Right atrium auricular region (tissue), 2 donors: ENCODE measurements around the gene PPP1R13B. TPM values are rescaled to one million over a fixed set of nuclear protein-coding genes. Genes with fewer than 3 reads are reported as not detected.

Experiments
- DNase-seq: peaks from one replicate; pipeline ENCODE4 v3.0.0-alpha.2; 2019; ENCODE audit warnings: low spot score
- H3K27ac ChIP-seq, 2 donors: fragments of 200-600 bp; sonication (generic); 1 replicate in 1 of 2; 2 replicates in 1 of 2; pipeline ENCODE4 v1.5.1; 2016 to 2019
- H3K27me3 ChIP-seq, 2 donors: fragments of 200-600 bp; sonication (generic); one replicate each; pipeline versions ENCODE4 v1.5.1 to v1.6.0; 2017 to 2019
- H3K36me3 ChIP-seq: fragments of 200-600 bp; sonication (generic); one replicate; pipeline ENCODE4 v1.5.1; 2016
- H3K4me1 ChIP-seq, 2 donors: fragments of 200-600 bp; sonication (generic); one replicate each; pipeline versions ENCODE4 v1.5.1 to v1.6.0; 2017 to 2019
- H3K4me3 ChIP-seq, 2 donors: fragments of 200-600 bp; sonication (generic); 1 replicate in 1 of 2; 2 replicates in 1 of 2; pipeline ENCODE4 v1.5.1; 2017 to 2019; ENCODE audit warnings: mild to moderate bottlenecking in 1 of 2, moderate library complexity in 1 of 2
- H3K9me3 ChIP-seq, 2 donors: fragments of 200-600 bp; sonication (generic); one replicate each; pipeline ENCODE4 v1.5.1; 2019
- total RNA-seq, 2 donors: library from RNA; depleted of rRNA; stranded (reverse); fragments of >200 nt; gene quantifications; one replicate each; pipeline ENCODE4 v1.1.0, GENCODE V29; 2016
- TF ChIP-seq, protein P1 (sequence below), 2 donors: fragments of 200-600 bp; sonication (generic); IDR thresholded peaks; one replicate each; pipeline ENCODE4 v1.5.1; 2019; ENCODE audit warnings: antibody characterized with exemption in 2 of 2

The PPP1R13B gene
- total RNA-seq, 2 donors from 2014 or later, result 45.7 to 47.8 TPM

DNA sequence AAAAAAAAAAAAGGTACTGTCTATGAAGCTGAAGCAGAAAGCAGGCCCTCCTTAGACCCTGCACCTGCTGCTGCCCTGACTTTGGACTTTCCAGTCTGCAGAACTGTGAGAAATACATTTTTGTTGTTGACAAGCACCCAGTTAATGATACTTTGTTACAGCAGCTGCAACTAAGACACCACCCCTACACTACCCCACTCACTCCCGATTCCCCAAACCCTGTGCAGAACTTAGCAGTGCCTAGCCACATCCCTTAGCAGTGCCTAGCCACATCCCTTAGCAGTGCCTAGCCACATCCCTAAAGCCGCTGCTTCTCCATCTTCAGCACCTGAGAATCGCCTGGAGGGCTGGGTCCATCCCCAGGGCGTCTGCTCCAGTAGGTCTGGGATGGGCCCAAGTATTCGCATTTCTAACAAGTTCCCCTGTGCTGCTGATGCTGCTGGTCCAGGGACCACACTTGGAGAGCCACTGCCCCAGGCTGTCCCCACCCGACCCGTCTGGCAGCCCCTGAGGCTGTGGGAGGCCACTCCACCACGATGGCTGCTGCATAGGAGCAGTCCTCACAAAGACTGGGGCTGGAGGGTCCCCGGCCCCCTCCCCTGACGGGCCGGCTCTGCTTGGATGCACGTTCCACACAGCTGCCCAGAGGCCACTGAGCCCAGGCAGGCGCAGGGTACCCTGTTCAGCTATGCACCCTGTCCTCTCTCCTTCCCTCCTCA lies 10.8 kb upstream of the PPP1R13B start:
- no peaks in the 10 kb centered on the region for H3K27me3 ChIP-seq
- H3K4me3 ChIP-seq, result no peak overlapping the region
- TF ChIP-seq, protein P1, sequence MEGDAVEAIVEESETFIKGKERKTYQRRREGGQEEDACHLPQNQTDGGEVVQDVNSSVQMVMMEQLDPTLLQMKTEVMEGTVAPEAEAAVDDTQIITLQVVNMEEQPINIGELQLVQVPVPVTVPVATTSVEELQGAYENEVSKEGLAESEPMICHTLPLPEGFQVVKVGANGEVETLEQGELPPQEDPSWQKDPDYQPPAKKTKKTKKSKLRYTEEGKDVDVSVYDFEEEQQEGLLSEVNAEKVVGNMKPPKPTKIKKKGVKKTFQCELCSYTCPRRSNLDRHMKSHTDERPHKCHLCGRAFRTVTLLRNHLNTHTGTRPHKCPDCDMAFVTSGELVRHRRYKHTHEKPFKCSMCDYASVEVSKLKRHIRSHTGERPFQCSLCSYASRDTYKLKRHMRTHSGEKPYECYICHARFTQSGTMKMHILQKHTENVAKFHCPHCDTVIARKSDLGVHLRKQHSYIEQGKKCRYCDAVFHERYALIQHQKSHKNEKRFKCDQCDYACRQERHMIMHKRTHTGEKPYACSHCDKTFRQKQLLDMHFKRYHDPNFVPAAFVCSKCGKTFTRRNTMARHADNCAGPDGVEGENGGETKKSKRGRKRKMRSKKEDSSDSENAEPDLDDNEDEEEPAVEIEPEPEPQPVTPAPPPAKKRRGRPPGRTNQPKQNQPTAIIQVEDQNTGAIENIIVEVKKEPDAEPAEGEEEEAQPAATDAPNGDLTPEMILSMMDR (IDR thresholded peaks at IDR 0.05), result no peak
- H3K36me3 ChIP-seq, result no peaks in the 10 kb centered on the region
- H3K27ac ChIP-seq, result no peak overlapping the region
- H3K4me1 ChIP-seq, result peaks cover 0 to 42% of the 10 kb centered on the region in 2 donors
- no peak for DNase-seq
- H3K9me3 ChIP-seq, result no peaks in the 10 kb centered on the region

DNA sequence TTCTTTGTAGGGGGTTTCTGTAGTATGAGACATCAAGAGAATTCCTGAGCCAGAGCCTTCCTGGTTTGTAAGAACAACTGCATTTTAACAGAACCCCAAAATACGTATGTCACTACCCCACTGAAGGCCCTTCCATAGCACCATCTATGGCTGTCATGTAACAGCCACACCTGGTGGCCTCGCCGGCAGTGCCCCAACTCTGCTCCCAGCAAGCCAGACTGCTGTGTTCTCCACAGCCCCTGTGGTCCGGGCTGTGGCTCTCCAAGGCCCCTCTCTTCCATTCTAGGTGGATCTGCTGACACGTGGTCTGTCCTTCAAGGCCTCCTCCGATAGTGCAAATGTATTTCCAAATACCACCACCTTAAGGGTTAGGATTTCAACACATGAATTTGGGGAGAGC lies 9.9 kb upstream of the PPP1R13B start:
- no peak overlapping the region for H3K27ac ChIP-seq
- no peaks in the 10 kb centered on the region for H3K27me3 ChIP-seq
- no peak overlapping the region for H3K4me3 ChIP-seq
- H3K36me3 ChIP-seq, result no peaks in the 10 kb centered on the region
- DNase-seq, result no peak
- H3K4me1 ChIP-seq, result peaks cover 0 to 42% of the 10 kb centered on the region in 2 donors
- TF ChIP-seq, protein P1 (IDR thresholded peaks at IDR 0.05), result no peak
- H3K9me3 ChIP-seq, result no peaks in the 10 kb centered on the region

DNA sequence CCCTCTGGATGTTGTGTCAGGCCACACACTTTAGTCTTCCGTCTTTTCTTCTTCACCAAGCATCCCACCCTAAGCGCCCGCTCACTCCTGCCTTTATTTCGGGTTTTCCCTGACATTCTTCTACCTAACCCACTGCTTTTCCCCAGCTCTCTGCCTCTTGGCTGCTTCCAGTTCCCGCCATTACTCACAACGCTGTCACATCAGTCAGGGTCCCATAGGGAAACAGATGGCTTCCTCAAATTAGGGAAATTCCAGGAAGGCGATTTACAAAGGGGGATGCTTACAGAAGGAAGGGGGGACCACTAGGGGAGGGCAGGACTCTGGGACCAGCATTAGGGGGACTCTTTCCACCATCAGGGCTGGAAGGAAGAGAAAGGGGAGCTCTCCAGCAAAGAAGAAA lies 9.2 kb upstream of the PPP1R13B start:
- H3K36me3 ChIP-seq, result no peaks in the 10 kb centered on the region
- TF ChIP-seq, protein P1 (IDR thresholded peaks at IDR 0.05), result no peak
- H3K27me3 ChIP-seq, result no peaks in the 10 kb centered on the region
- no peak overlapping the region for H3K4me3 ChIP-seq
- peaks cover 0 to 37% of the 10 kb centered on the region in 2 donors for H3K4me1 ChIP-seq
- H3K9me3 ChIP-seq, result no peaks in the 10 kb centered on the region
- H3K27ac ChIP-seq, result no peak overlapping the region
- DNase-seq, result no peak

DNA sequence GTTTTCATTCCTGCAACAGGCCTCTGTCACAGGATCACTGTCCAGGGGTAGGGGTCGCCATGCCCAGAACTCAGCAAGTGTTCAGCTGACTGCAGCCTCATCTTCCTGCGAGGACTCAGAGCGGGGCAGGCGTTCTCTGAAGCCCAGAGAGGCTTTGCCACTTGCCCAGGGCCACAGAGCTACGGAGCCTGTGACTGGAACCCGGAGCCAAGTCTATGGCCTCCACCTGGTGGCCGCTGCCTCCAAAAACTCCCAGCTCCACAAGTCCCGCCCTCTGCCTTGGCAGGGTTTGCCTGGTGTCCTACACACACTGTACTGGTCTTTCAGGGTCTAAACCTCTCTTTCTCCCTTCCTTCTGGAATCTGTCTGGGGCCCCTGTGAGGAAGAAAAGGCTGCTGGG lies 8.7 kb upstream of the PPP1R13B start:
- peaks cover 0 to 32% of the 10 kb centered on the region in 2 donors for H3K4me1 ChIP-seq
- no peak for DNase-seq
- H3K4me3 ChIP-seq, result no peak overlapping the region
- TF ChIP-seq, protein P1 (IDR thresholded peaks at IDR 0.05), result no peak
- no peaks in the 10 kb centered on the region for H3K36me3 ChIP-seq
- H3K9me3 ChIP-seq, result no peaks in the 10 kb centered on the region
- no peaks in the 10 kb centered on the region for H3K27me3 ChIP-seq
- peak overlapping the region in 1 of 2 donors; percentile 69 for H3K27ac ChIP-seq

DNA sequence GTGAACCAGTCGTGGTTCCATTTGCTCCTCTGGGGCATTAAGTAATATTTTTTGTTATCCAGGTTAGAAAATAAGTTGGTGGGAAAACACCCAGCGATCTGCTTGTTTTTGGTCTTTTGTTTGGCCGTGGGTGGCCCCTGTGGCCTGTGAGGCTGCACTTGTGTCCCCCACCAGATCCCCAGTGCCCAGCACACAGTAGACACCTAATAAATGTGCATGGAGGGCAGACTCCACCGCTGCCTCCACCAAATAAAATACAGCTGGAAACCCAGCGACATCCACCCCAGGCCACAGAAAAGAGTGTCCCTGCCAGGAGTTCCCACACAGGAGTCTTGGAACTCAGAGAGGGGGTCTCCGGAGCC lies 8.3 kb upstream of the PPP1R13B start:
- TF ChIP-seq, protein P1 (IDR thresholded peaks at IDR 0.05), result no peak
- H3K27me3 ChIP-seq, result no peaks in the 10 kb centered on the region
- H3K4me1 ChIP-seq, result peaks cover 0 to 30% of the 10 kb centered on the region in 2 donors
- H3K36me3 ChIP-seq, result no peaks in the 10 kb centered on the region
- no peak for DNase-seq
- no peak overlapping the region for H3K4me3 ChIP-seq
- no peaks in the 10 kb centered on the region for H3K9me3 ChIP-seq
- peak overlapping the region; percentile 53 to 69 for H3K27ac ChIP-seq
